NB4 (cell line): ENCODE measurements around the gene SPPL2A.
A peak's percentile ranks its signal among the peaks of the same experiment; 100 is the strongest.
"Not testable (repeated sequence)": the region's sequence is repeated elsewhere in the genome, so short reads cannot be mapped to it uniquely, and the experiment has no call there.

Experiments used
- DNase-seq: peaks from one replicate; pipeline ENCODE4 v3.0.0; 2010; ENCODE audit warnings: low read depth
- H3K4me3 ChIP-seq: one replicate; pipeline ENCODE4 v1.5.1; 2011; ENCODE audit warnings: mild to moderate bottlenecking, low read depth, low read length, moderate library complexity
- CTCF ChIP-seq: IDR thresholded peaks from one replicate; pipeline ENCODE4 v1.5.1; 2012; ENCODE audit warnings: low read depth, low read length
- MAX ChIP-seq: IDR thresholded peaks from 2 replicates; pipeline ENCODE4 v1.6.1; 2011; ENCODE audit warnings: low read depth, low read length
- MYC ChIP-seq: IDR thresholded peaks from 2 replicates; pipeline ENCODE4 v1.6.1; 2011; ENCODE audit warnings: low read depth, low read length
- POLR2A ChIP-seq: IDR thresholded peaks from 2 replicates; pipeline ENCODE4 v1.6.1; 2011; ENCODE audit warnings: mild to moderate bottlenecking; ENCODE audit not compliant: insufficient read length; ENCODE audit errors: extremely low read depth

SPPL2A gene

GRCh38 chr15:50707878-50708427, 57.6 kb downstream of the SPPL2A start:
- no peak for TF ChIP-seq CTCF
- TF ChIP-seq POLR2A = no peak
- no peak for TF ChIP-seq MAX
- no peak for TF ChIP-seq MYC
- no peak overlapping the region for H3K4me3 ChIP-seq
- no peak for DNase-seq

DNA sequence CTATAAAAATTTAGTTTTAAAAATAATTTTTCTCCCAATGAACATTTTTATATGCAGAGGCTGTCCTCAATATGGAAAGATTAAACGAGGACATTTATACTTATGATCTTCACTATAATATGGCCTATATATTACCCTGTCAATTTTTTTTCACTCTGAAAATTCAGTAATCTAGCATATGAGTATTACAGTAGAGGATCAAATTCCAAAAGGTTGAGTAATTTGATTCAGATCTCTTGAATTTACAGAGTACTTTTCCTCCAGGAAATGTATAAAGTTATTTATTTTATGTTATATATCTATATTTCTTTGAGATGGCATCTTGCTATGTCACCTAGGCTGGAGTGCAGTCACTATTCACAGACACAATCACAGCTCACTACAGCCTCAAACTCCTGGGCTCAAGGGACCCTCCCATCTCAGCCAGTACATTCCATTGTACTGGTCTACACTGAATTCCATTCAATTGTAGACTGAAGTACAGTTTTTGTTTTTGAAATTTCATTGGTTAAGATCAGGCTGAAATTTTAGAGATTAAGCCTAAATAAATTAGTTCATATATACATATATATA, 62.7 kb downstream of the SPPL2A start:
- no peak for DNase-seq
- TF ChIP-seq MAX (no peak), MYC (no peak), CTCF (no peak), POLR2A (no peak)
- no peak overlapping the region for H3K4me3 ChIP-seq

DNA sequence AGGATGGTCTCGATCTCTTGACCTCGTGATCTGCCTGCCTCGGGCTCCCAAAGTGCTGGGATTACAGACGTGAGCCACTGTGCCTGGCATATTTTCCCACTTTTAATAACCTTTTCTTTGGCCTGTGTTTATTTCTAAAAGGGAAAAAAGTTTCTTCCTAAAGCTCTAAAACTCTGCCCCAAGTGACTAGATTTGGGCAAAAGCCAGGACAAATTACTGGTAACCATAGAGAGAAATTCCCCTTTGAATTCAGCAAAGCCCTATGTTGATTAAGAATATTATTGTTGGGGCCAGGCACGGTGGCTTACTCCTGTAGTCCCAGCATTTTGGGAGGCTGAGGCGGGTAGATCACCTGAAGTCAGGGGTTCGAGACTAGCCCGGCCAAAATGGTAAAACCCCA, 67.4 kb downstream of the SPPL2A start:
- no peak for TF ChIP-seq MYC
- no peak for TF ChIP-seq MAX
- no peak for TF ChIP-seq POLR2A
- TF ChIP-seq CTCF = no peak
- no peak for DNase-seq
- no peak overlapping the region for H3K4me3 ChIP-seq

- H3K4me3 ChIP-seq = no peak overlapping the region
- TF ChIP-seq POLR2A = no peak
- no peak for TF ChIP-seq CTCF
- no peak for TF ChIP-seq MYC
- no peak for TF ChIP-seq MAX
Measured at GRCh38 chr15:50697109-50697797, 68.3 kb downstream of the SPPL2A start.

DNA sequence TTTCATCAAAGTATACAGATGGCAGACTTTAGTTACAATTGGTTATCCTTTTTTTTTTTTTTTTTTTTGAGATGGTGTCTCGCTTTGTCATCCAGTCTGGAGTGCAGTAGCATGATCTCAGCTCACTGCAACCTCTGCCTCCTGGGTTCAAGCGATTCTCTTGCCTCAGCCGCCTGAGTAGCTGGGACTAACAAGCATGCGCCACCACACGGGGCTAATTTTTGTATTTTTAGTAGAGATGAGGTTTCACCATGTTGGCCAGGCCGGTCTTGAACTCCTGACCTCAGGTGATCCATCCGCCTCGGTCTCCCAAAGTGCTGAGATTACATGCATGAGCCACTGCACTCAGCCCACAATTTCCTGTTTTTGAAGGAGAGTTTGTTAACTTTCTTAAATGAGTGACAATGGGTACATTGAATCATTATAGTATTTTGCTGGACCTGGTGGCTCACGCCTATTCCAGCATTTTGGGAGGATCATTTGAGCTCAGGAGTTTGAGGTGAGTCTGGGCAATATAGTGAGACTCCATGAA, 70.8 kb downstream of the SPPL2A start:
- not testable (repeated sequence) for DNase-seq, H3K4me3 ChIP-seq

More at GRCh38 chr15:50697109-50697797, 68.3 kb downstream of the SPPL2A start:
- no peak for DNase-seq

DNA sequence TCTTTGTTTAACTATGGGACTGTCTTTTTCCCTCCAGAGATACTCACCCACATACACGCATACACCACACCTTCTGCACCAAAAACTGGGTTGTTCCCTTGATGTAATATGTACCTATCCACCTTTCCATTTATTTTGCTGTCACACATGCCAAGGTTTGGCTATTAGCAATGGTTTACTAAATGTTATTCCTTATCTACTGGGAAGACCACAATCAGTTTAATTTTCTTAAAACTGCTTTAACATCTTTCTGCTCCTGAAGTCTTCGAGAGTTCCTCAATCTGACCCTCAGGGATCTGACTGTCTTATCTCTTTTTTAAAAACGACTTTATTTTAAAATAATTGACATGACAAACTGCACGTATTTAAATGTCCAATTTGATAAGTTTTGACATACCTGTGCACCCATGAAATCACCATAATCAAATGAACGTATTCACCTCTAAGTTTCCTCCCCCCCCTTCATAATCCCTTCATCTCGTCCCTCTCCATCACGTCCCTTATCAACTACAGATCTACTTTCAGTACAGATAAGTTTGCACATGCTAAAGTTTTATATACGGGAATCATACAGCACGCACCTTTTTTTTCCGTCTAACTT, 78.1 kb downstream of the SPPL2A start:
- no peak for DNase-seq
- H3K4me3 ChIP-seq = peak overlapping the region; percentile 88
- TF ChIP-seq CTCF (no peak), POLR2A (no peak), MYC (no peak), MAX (no peak)
